Measurements from ENCODE around the gene ATG2B. TPM values are rescaled to one million over a fixed set of nuclear protein-coding genes. Genes with fewer than 3 reads are reported as not detected.

ATG2B gene
- total RNA-seq, 3 donors from 2014 or later (not counting 1 experiment from before 2014, with no cell fraction given): 34.8 to 45.6 (median 35.8) TPM

GRCh38 chr14:96307434-96307833, 55.7 kb downstream of the ATG2B start:
- TF ChIP-seq CTCF (IDR thresholded peaks at IDR 0.05): no peak
- peaks cover 83% of the 10 kb centered on the region for H3K36me3 ChIP-seq (ENCODE audit: control insufficient read depth, insufficient read depth, low read length)
- no peaks in the 10 kb centered on the region for H3K4me1 ChIP-seq (ENCODE audit: control insufficient read depth, insufficient read depth, low read length)
- Mint-ChIP-seq H3K36me3 (peaks cover 22% of the 10 kb centered on the region), H3K4me1 (no peaks in the 10 kb centered on the region), H3K27me3 (ENCODE audit: low read depth in 2 of 2) (no peaks in the 10 kb centered on the region), H3K27ac (no peak overlapping the region), H3K4me3 (no peak overlapping the region), H3K9me3 (no peaks in the 10 kb centered on the region)
- WGBS (ENCODE audit: insufficient coverage): 100% methylated on average over 3 of the region's 4 CpGs
- no peak for ATAC-seq
- intact Hi-C loops (cut with micrococcal nuclease): no loop called here
- H3K27ac ChIP-seq (ENCODE audit: low read length): no peak overlapping the region
- H3K9me3 ChIP-seq (ENCODE audit: control insufficient read depth, insufficient read depth, low read length): no peaks in the 10 kb centered on the region
- H3K4me3 ChIP-seq (ENCODE audit: low read length): no peak overlapping the region
- H3K27me3 ChIP-seq (ENCODE audit: control insufficient read depth, insufficient read depth, low read length): no peaks in the 10 kb centered on the region
- DNase-seq: no peak

- DNase-seq: no peak
- no peaks in the 10 kb centered on the region for H3K27me3 Mint-ChIP-seq (ENCODE audit: low read depth in 2 of 2)
- Histone ChIP-seq H3K9me3 (ENCODE audit: control insufficient read depth, insufficient read depth, low read length) (no peaks in the 10 kb centered on the region), H3K4me1 (ENCODE audit: control insufficient read depth, insufficient read depth, low read length) (no peaks in the 10 kb centered on the region), H3K4me3 (ENCODE audit: low read length) (no peak overlapping the region), H3K27ac (ENCODE audit: low read length) (no peak overlapping the region), H3K27me3 (ENCODE audit: control insufficient read depth, insufficient read depth, low read length) (no peaks in the 10 kb centered on the region), H3K36me3 (ENCODE audit: control insufficient read depth, insufficient read depth, low read length) (peaks cover 79% of the 10 kb centered on the region)
- H3K4me1 Mint-ChIP-seq: no peaks in the 10 kb centered on the region
- intact Hi-C loops (cut with micrococcal nuclease): no loop called here
- WGBS (ENCODE audit: insufficient coverage): 93% methylated on average over 8 of the region's 9 CpGs
- H3K27ac Mint-ChIP-seq: no peak overlapping the region
- H3K36me3 Mint-ChIP-seq: peaks cover 14% of the 10 kb centered on the region
- H3K9me3 Mint-ChIP-seq: no peaks in the 10 kb centered on the region
- no peak for TF ChIP-seq CTCF (IDR thresholded peaks at IDR 0.05)
- H3K4me3 Mint-ChIP-seq: no peak overlapping the region
- ATAC-seq: no peak
Measured at GRCh38 chr14:96304956-96305355, 58.2 kb downstream of the ATG2B start.

DNA sequence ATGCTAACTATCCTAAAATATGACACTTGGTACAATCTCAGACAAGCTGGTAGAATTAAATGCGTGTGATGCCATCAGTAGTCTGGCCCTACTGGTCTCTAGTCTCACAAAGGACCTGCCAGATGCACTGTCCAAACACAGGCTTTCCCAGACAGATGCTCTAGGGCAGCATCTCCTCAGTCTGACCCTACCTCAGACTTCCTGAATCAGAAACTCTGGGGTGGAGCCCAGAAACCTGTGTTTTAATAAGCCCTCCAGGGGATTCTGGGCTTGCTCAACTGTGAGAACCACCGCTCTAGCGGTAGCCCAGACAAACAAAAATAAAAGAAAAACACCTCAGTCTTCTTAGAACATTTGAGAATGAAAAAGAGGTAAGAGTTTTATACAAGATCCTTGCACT, 59.2 kb downstream of the ATG2B start:
- H3K4me3 ChIP-seq (ENCODE audit: low read length): no peak overlapping the region
- H3K9me3 ChIP-seq (ENCODE audit: control insufficient read depth, insufficient read depth, low read length): no peaks in the 10 kb centered on the region
- Mint-ChIP-seq H3K36me3 (peaks cover 4% of the 10 kb centered on the region), H3K4me3 (no peak overlapping the region), H3K4me1 (no peaks in the 10 kb centered on the region), H3K27me3 (ENCODE audit: low read depth in 2 of 2) (no peaks in the 10 kb centered on the region), H3K27ac (no peak overlapping the region), H3K9me3 (no peaks in the 10 kb centered on the region)
- H3K36me3 ChIP-seq (ENCODE audit: control insufficient read depth, insufficient read depth, low read length): peaks cover 69% of the 10 kb centered on the region
- no peak overlapping the region for H3K27ac ChIP-seq (ENCODE audit: low read length)
- ATAC-seq (no peak), DNase-seq (no peak)
- 97% methylated on average over 1 of the region's 3 CpGs for WGBS (ENCODE audit: insufficient coverage)
- H3K4me1 ChIP-seq (ENCODE audit: control insufficient read depth, insufficient read depth, low read length): no peaks in the 10 kb centered on the region
- H3K27me3 ChIP-seq (ENCODE audit: control insufficient read depth, insufficient read depth, low read length): no peaks in the 10 kb centered on the region
- intact Hi-C loops (cut with micrococcal nuclease): no loop called here
- no peak for TF ChIP-seq CTCF (IDR thresholded peaks at IDR 0.05)

- no peaks in the 10 kb centered on the region for H3K4me1 ChIP-seq (ENCODE audit: control insufficient read depth, insufficient read depth, low read length)
- DNase-seq (no peak), ATAC-seq (no peak)
- TF ChIP-seq CTCF (IDR thresholded peaks at IDR 0.05): no peak
- no peaks in the 10 kb centered on the region for H3K27me3 Mint-ChIP-seq (ENCODE audit: low read depth in 2 of 2)
- no peak overlapping the region for H3K4me3 ChIP-seq (ENCODE audit: low read length)
- H3K4me1 Mint-ChIP-seq: no peaks in the 10 kb centered on the region
- no peaks in the 10 kb centered on the region for H3K9me3 ChIP-seq (ENCODE audit: control insufficient read depth, insufficient read depth, low read length)
- H3K36me3 ChIP-seq (ENCODE audit: control insufficient read depth, insufficient read depth, low read length): peaks cover 41% of the 10 kb centered on the region
- H3K36me3 Mint-ChIP-seq: peaks cover 4% of the 10 kb centered on the region
- no peak overlapping the region for H3K27ac Mint-ChIP-seq
- H3K4me3 Mint-ChIP-seq: no peak overlapping the region
- WGBS (ENCODE audit: insufficient coverage): 77% methylated on average over 3 of the region's 3 CpGs
- no peaks in the 10 kb centered on the region for H3K9me3 Mint-ChIP-seq
- no peaks in the 10 kb centered on the region for H3K27me3 ChIP-seq (ENCODE audit: control insufficient read depth, insufficient read depth, low read length)
- H3K27ac ChIP-seq (ENCODE audit: low read length): no peak overlapping the region
- intact Hi-C loops (cut with micrococcal nuclease): no loop called here
Measured at GRCh38 chr14:96299441-96299840, 63.7 kb downstream of the ATG2B start.

Data from natural killer cell (primary cell).